Smooth muscle cell (in vitro differentiated cells): Measurements from ENCODE around the gene REELD1. TPM values are rescaled to one million over a fixed set of nuclear protein-coding genes. Genes with fewer than 3 reads are reported as not detected.

ENCODE experiments used
- DNase-seq: peaks from one replicate; lab custom pipeline; 2025; ENCODE audit not compliant: unreplicated experiment; lab: John Stamatoyannopoulos, UW
- H2AFZ ChIP-seq: fragments of 200-600 bp; sonication (generic); 2 replicates; pipeline ENCODE4 v1.6.0; 2016; ENCODE audit warnings: antibody characterized with exemption, low read depth, mild to moderate bottlenecking
- H3F3A ChIP-seq: fragments of 200-600 bp; sonication (generic); 2 replicates; pipeline ENCODE4 v1.6.0; 2017; ENCODE audit warnings: antibody characterized with exemption, low read depth
- H3K27ac ChIP-seq: fragments of 200-600 bp; sonication (generic); 2 replicates; pipeline ENCODE4 v1.5.1; 2016; ENCODE audit warnings: low read depth, mild to moderate bottlenecking
- H3K27me3 ChIP-seq: fragments of 200-600 bp; sonication (generic); 2 replicates; pipeline ENCODE4 v1.6.1; 2016; ENCODE audit warnings: low read depth, mild to moderate bottlenecking
- H3K36me3 ChIP-seq: fragments of 200-600 bp; sonication (generic); 2 replicates; pipeline ENCODE4 v1.5.1; 2016; ENCODE audit warnings: low read depth
- H3K4me1 ChIP-seq: fragments of 200-600 bp; sonication (generic); 2 replicates; pipeline ENCODE4 v1.5.1; 2016; ENCODE audit warnings: low read depth
- H3K4me2 ChIP-seq: fragments of 200-600 bp; sonication (generic); 2 replicates; pipeline ENCODE4 v1.6.0; 2016; ENCODE audit warnings: mild to moderate bottlenecking
- H3K4me3 ChIP-seq: fragments of 200-600 bp; sonication (generic); 2 replicates; pipeline ENCODE4 v1.5.1; 2016; ENCODE audit warnings: mild to moderate bottlenecking
- H3K79me2 ChIP-seq: fragments of 200-600 bp; sonication (generic); 2 replicates; pipeline ENCODE4 v1.6.0; 2016; ENCODE audit warnings: low read depth, mild to moderate bottlenecking
- H3K9ac ChIP-seq: fragments of 200-600 bp; sonication (generic); 2 replicates; pipeline ENCODE4 v1.6.0; 2016; ENCODE audit warnings: low read depth
- H3K9me3 ChIP-seq: fragments of 200-600 bp; sonication (generic); replicated peaks from 2 replicates; pipeline ENCODE4 v1.5.1; 2016; ENCODE audit warnings: low read depth
- H4K20me1 ChIP-seq: fragments of 200-600 bp; sonication (generic); 2 replicates; pipeline ENCODE4 v1.6.0; 2016; ENCODE audit warnings: low read depth
- CTCF ChIP-seq: fragments of 200-600 bp; sonication (generic); IDR thresholded peaks from 2 replicates; pipeline ENCODE4 v1.5.1; 2017; ENCODE audit warnings: borderline replicate concordance, mild to moderate bottlenecking, antibody characterized with exemption; ENCODE audit not compliant: insufficient read depth, poor library complexity, severe bottlenecking
- WGBS: methylation state at CpG from one replicate; pipeline ENCODE4 v1.1.7; 2016; ENCODE audit warnings: low lambda C conversion rate; 5-methylcytosine and 5-hydroxymethylcytosine counted together
- polyA plus RNA-seq: library from polyadenylated mRNA; unstranded; fragments of >200 nt; fragmentation: Nextera tagmentation; extraction: Ambion mirVana; gene quantifications from 2 replicates; pipeline ENCODE4 v1.2.1, GENCODE V29; 2016
- total RNA-seq: library from RNA; depleted of rRNA; stranded (reverse); fragments of >200 nt; gene quantifications from 2 replicates; pipeline ENCODE4 v1.2.3, GENCODE V29; 2014

Gene REELD1
- total and polyA plus RNA-seq, 2 experiments from 2014 or later: not detected

GRCh38 chr4:146211440-146211839 is 2.9 kb upstream of the REELD1 start:
- Histone ChIP-seq H3K4me3 (no peak overlapping the region), H3K36me3 (no peaks in the 10 kb centered on the region), H3K27ac (no peak overlapping the region), H3F3A (no peaks in the 10 kb centered on the region), H3K4me2 (no peak overlapping the region), H2AFZ (no peak overlapping the region), H4K20me1 (no peaks in the 10 kb centered on the region), H3K79me2 (no peaks in the 10 kb centered on the region), H3K27me3 (peaks cover 7% of the 10 kb centered on the region), H3K9ac (no peak overlapping the region), H3K4me1 (no peaks in the 10 kb centered on the region), H3K9me3 (no peaks in the 10 kb centered on the region)
- TF ChIP-seq CTCF: no peak
- 67% methylated on average over 7 of the region's 7 CpGs for WGBS
- no peak for DNase-seq

- Histone ChIP-seq H3K4me2 (no peak overlapping the region), H3K27me3 (peaks cover 7% of the 10 kb centered on the region), H4K20me1 (no peaks in the 10 kb centered on the region), H3F3A (no peaks in the 10 kb centered on the region), H3K4me1 (no peaks in the 10 kb centered on the region), H3K79me2 (no peaks in the 10 kb centered on the region), H2AFZ (no peak overlapping the region), H3K27ac (no peak overlapping the region), H3K36me3 (no peaks in the 10 kb centered on the region), H3K9me3 (no peaks in the 10 kb centered on the region), H3K9ac (no peak overlapping the region), H3K4me3 (no peak overlapping the region)
- WGBS: 92% methylated on average over 9 of the region's 9 CpGs
- no peak for DNase-seq
- no peak for TF ChIP-seq CTCF
Measured at GRCh38 chr4:146212781-146213180, 1.6 kb upstream of the REELD1 start.

GRCh38 chr4:146222313-146222712 is 8.0 kb downstream of the REELD1 start:
- no peaks in the 10 kb centered on the region for H3K27me3 ChIP-seq
- H4K20me1 ChIP-seq: no peaks in the 10 kb centered on the region
- H3K4me3 ChIP-seq: peak overlapping the region; percentile 37
- H3K4me1 ChIP-seq: peaks cover 12% of the 10 kb centered on the region
- H3K79me2 ChIP-seq: no peaks in the 10 kb centered on the region
- peaks cover 3% of the 10 kb centered on the region for H3F3A ChIP-seq
- H3K9me3 ChIP-seq: no peaks in the 10 kb centered on the region
- peak overlapping the region; percentile 84 for H3K4me2 ChIP-seq
- TF ChIP-seq CTCF: no peak
- H3K9ac ChIP-seq: peak overlapping the region; percentile 68
- no peak for DNase-seq
- H3K27ac ChIP-seq: peak overlapping the region; percentile 56
- peak overlapping the region; percentile 83 for H2AFZ ChIP-seq
- no peaks in the 10 kb centered on the region for H3K36me3 ChIP-seq
- 18% methylated on average over 8 of the region's 8 CpGs for WGBS

- H3K4me3 ChIP-seq: no peak overlapping the region
- H3K27me3 ChIP-seq: no peaks in the 10 kb centered on the region
- H3K36me3 ChIP-seq: no peaks in the 10 kb centered on the region
- WGBS: 28% methylated on average over 8 of the region's 8 CpGs
- peak overlapping the region; percentile 56 for H2AFZ ChIP-seq
- no peak for DNase-seq
- no peaks in the 10 kb centered on the region for H4K20me1 ChIP-seq
- no peak for TF ChIP-seq CTCF
- H3K9ac ChIP-seq: peak overlapping the region; percentile 24
- H3F3A ChIP-seq: peaks cover 3% of the 10 kb centered on the region
- no peaks in the 10 kb centered on the region for H3K79me2 ChIP-seq
- H3K4me1 ChIP-seq: peaks cover 12% of the 10 kb centered on the region
- peak overlapping the region; percentile 70 for H3K4me2 ChIP-seq
- H3K27ac ChIP-seq: peak overlapping the region; percentile 55
- H3K9me3 ChIP-seq: no peaks in the 10 kb centered on the region
Measured at GRCh38 chr4:146224326-146224966, 10.1 kb downstream of the REELD1 start.
